WI38 (cell line): ENCODE data around the gene TIMM22.

ENCODE experiments used
- H3K4me3 ChIP-seq: 2 replicates; pipeline ENCODE4 v1.5.1; 2011; ENCODE audit warnings: low read depth, mild to moderate bottlenecking, control low read depth, low read length
- CTCF ChIP-seq: IDR thresholded peaks from 2 replicates; pipeline ENCODE4 v1.5.1; 2012; ENCODE audit warnings: low read depth, mild to moderate bottlenecking, control low read depth, low read length

The TIMM22 gene

GRCh38 chr17:976312-976711 lies 20.6 kb upstream of the TIMM22 start:
- TF ChIP-seq CTCF = no peak
- H3K4me3 ChIP-seq = no peak overlapping the region

GRCh38 chr17:977166-977565 lies 19.8 kb upstream of the TIMM22 start:
- no peak for TF ChIP-seq CTCF
- peak overlapping the region; percentile 86 for H3K4me3 ChIP-seq

GRCh38 chr17:978103-979093 lies 18.5 kb upstream of the TIMM22 start:
- TF ChIP-seq CTCF = no peak
- H3K4me3 ChIP-seq = peak overlapping the region; percentile 86

- TF ChIP-seq CTCF = no peak
- peak overlapping the region; percentile 61 for H3K4me3 ChIP-seq
These were observed 17.8 kb upstream of the TIMM22 start for GRCh38 chr17:979212-979538.

- TF ChIP-seq CTCF = no peak
- peak within 1 kb of the TSS; percentile 86 for H3K4me3 ChIP-seq
These were observed 17.2 kb upstream of the TIMM22 start, which contains the start of gene NXN for GRCh38 chr17:979539-980405. NXN (minus strand) TSS chr17:979776.

- peak overlapping the region; percentile 58 for H3K4me3 ChIP-seq
- peak; percentile 63 for TF ChIP-seq CTCF
These were observed 16.3 kb upstream of the TIMM22 start for GRCh38 chr17:980406-981291.
